Activated CD4-positive, alpha-beta memory T cell treated with anti-CD3 and anti-CD28 coated beads for 36 hours (primary cell): ENCODE measurements around the gene LGALS8. TPM values are rescaled to one million over a fixed set of nuclear protein-coding genes. Genes with fewer than 3 reads are reported as not detected.
"Not testable (repeated sequence)": the region's sequence is repeated elsewhere in the genome, so short reads cannot be mapped to it uniquely, and the experiment has no call there.

Source experiments
- CTCF ChIA-PET: fragments of 350-600 bp; sonication (Branson Sonifier 250); formaldehyde crosslinking; loops from one replicate; lab custom pipeline; 2021; ENCODE audit warnings: antibody characterized with exemption, inconsistent platforms; lab: Charles Lee
- POLR2A ChIA-PET: fragments of 350-600 bp; sonication (Branson Sonifier 250); formaldehyde crosslinking; loops from one replicate; lab custom pipeline; 2021; ENCODE audit warnings: antibody characterized with exemption; lab: Charles Lee
- DNase-seq: peaks from one replicate; pipeline ENCODE4 v3.0.0-alpha.2; 2020
- H3K27ac Mint-ChIP-seq: one replicate; pipeline ENCODE4 v1.8.0; 2021; ENCODE audit warnings: mixed read lengths
- H3K27me3 Mint-ChIP-seq: one replicate; pipeline ENCODE4 v1.8.0; 2021; ENCODE audit warnings: mixed read lengths
- H3K36me3 Mint-ChIP-seq: one replicate; pipeline ENCODE4 v1.8.0; 2021; ENCODE audit warnings: mixed read lengths
- H3K4me1 Mint-ChIP-seq: one replicate; pipeline ENCODE4 v1.8.0; 2021; ENCODE audit warnings: low read depth, mixed read lengths
- H3K4me3 Mint-ChIP-seq: one replicate; pipeline ENCODE4 v1.8.0; 2021; ENCODE audit warnings: mild to moderate bottlenecking, mixed read lengths
- H3K9me3 Mint-ChIP-seq: one replicate; pipeline ENCODE4 v1.8.0; 2021; ENCODE audit warnings: mixed read lengths
- intact Hi-C: fragments of 100-400 bp; cut with micrococcal nuclease; formaldehyde crosslinking; loops from one replicate; pipeline ENCODE4 v1.15.1; 2023
- total RNA-seq, 2 experiments: library from RNA; stranded (reverse); gene quantifications; one replicate each; pipeline ENCODE4 v1.2.3, GENCODE V29; 2021

The LGALS8 gene
- total RNA-seq, result 10 to 100 TPM; 83.7 to 88.3 TPM

DNA sequence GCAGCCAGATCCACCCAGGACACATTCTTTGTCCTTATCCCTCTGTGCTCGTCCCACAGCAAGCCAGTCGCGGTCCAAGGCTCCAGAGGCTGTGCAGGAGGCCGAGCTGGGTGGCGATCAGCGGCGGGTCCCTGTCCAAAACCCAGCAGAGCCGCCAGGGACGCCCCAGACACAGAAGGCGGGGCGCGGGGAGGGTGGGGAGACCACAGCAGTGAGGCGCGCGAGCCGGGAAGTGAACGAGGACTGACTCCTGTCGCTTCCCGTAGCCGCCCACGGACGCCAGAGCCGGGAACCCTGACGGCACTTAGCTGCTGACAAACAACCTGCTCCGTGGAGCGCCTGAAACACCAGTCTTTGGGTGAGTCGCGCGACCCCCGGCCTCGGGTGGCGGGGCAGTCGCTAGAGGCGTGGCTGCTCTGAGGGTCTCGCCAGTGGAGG lies at the start of gene LGALS8:
LGALS8 (plus strand) TSS at position 279 of the 438 bp plus-strand sequence. CDS start 2,089 bp downstream, outside the sequence.
- peak within 1 kb of the TSS; percentile 97 for H3K4me3 Mint-ChIP-seq
- CTCF ChIA-PET, result interaction anchor here (2.2 kb wide), 1 partner anchor 10 kb away, joined by 6 read pairs; no protein-coding TSS in a partner anchor
- H3K27me3 Mint-ChIP-seq, result no peaks in the 10 kb centered on the region
- peaks cover 23% of the 10 kb centered on the region for H3K4me1 Mint-ChIP-seq
- peak; percentile 94 for DNase-seq
- peaks cover 22% of the 10 kb centered on the region for H3K36me3 Mint-ChIP-seq
- POLR2A ChIA-PET, result interaction anchor here (0.5 to 1.1 kb wide), 4 partner anchors 10 to 20 kb away, joined by 3 to 9 read pairs (median 4); no protein-coding TSS in a partner anchor
- H3K27ac Mint-ChIP-seq, result peak within 1 kb of the TSS; percentile 98
- H3K9me3 Mint-ChIP-seq, result no peaks in the 10 kb centered on the region
- intact Hi-C loops, result loop anchor here (1.0 to 10.0 kb wide), 6 partner anchors 11 to 529 kb away; partner anchors contain the start of genes ERO1B and HEATR1

DNA sequence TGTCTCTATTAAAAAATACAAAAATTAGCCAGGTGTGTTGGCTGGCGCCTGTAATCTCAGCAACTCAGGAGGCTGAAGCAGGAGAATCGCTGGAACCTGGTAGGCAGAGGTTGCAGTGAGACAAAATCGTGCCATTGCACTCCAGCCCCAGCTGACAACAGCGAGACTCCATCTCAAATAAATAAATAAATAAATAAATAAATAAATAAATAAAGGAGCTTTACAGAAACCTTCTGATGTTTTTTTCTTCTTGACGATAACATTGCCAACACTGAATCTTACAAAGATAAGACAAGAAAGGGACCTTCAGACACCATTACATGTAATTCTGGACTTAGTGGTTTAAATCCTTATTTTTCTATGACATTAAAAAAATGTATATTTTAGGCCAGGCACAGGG lies 47.8 kb upstream of the LGALS8 start:
- POLR2A ChIA-PET, result no interaction called here
- CTCF ChIA-PET, result no interaction called here
- Mint-ChIP-seq H3K9me3 (no peaks in the 10 kb centered on the region), H3K27ac (no peak overlapping the region), H3K4me1 (no peaks in the 10 kb centered on the region), H3K36me3 (no peaks in the 10 kb centered on the region), H3K27me3 (no peaks in the 10 kb centered on the region), H3K4me3 (no peak overlapping the region)
- intact Hi-C loops, result no loop called here
- no peak for DNase-seq

DNA sequence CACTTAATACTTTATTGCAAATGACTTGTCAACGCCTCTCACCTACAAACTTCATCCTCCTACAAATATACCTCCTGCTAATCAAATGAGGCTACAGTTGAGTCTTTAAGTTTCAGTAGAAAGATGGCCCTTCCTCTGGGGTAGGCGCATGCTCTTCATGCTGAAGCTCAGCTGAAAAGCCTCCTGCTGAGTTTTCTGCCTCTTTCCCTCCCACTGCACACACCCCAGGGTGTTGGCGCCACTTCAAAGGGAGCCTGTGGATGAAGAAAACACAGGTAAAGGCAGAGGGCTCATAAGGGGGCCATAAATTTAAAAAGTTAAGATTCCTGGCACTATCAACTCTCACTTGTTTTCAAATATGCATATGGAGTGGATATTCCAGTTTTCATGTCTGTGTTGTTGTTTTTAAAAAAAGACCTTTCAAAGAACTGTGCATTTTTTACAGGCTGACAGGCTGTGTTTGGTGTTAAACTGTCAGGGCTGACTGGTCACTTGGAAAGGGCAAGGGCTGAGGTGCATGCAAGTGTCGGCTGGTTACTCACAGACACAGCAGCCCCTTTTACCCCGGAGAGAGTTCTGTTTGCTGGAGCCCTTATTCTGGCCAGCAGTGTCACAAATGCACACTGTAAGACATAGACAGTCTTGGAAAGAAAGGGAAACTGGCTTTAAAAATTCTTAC lies 42.9 kb upstream of the LGALS8 start:
- H3K27me3 Mint-ChIP-seq, result no peaks in the 10 kb centered on the region
- H3K4me1 Mint-ChIP-seq, result no peaks in the 10 kb centered on the region
- no peak for DNase-seq
- H3K4me3 Mint-ChIP-seq, result no peak overlapping the region
- intact Hi-C loops, result no loop called here
- H3K9me3 Mint-ChIP-seq, result no peaks in the 10 kb centered on the region
- ChIA-PET POLR2A (no interaction called here), CTCF (interaction anchor here (0.8 kb wide), 1 partner anchor 370 kb away, joined by 3 read pairs; no protein-coding TSS in a partner anchor)
- H3K36me3 Mint-ChIP-seq, result no peaks in the 10 kb centered on the region
- H3K27ac Mint-ChIP-seq, result no peak overlapping the region

DNA sequence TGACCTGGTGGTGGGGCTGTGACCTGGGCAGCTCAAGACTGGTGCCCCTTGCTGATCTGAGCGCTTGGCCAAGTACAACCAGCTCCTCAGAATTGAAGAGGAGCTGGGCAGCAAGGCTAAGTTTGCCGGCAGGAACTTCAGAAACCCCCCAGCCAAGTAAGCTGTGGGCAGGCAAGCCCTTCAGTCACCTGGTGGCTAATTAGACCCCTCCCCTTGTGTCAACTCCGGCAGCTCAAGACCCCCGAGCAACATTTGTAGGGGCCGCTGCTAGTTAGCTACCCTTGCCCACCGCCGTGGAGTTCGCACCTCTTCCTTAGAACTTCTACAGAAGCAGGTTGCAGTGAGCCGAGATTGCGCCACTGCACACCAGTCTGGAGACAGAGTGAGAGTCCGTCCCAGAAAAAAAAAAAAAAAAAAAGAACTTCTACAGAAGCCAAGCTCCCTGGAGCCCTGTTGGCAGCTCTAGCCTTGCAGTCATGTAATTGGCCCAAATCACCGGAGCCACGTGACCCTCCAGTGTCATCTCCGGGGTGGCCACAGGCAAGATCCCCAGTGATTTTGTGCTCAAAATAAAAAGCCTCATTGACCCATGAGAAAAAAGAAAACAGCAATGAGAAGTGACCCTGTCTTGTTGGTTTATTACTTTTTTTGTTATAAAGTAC lies 39.3 kb upstream of the LGALS8 start:
- H3K4me1 Mint-ChIP-seq, result peaks cover 15% of the 10 kb centered on the region
- DNase-seq, result no peak
- intact Hi-C loops, result no loop called here
- CTCF ChIA-PET, result interaction anchor here (0.6 kb wide), 1 partner anchor 32 kb away, joined by 3 read pairs; no protein-coding TSS in a partner anchor
- H3K36me3 Mint-ChIP-seq, result no peaks in the 10 kb centered on the region
- no peaks in the 10 kb centered on the region for H3K9me3 Mint-ChIP-seq
- no peak overlapping the region for H3K4me3 Mint-ChIP-seq
- H3K27me3 Mint-ChIP-seq, result peaks cover 1% of the 10 kb centered on the region
- no peak overlapping the region for H3K27ac Mint-ChIP-seq
- POLR2A ChIA-PET, result no interaction called here

DNA sequence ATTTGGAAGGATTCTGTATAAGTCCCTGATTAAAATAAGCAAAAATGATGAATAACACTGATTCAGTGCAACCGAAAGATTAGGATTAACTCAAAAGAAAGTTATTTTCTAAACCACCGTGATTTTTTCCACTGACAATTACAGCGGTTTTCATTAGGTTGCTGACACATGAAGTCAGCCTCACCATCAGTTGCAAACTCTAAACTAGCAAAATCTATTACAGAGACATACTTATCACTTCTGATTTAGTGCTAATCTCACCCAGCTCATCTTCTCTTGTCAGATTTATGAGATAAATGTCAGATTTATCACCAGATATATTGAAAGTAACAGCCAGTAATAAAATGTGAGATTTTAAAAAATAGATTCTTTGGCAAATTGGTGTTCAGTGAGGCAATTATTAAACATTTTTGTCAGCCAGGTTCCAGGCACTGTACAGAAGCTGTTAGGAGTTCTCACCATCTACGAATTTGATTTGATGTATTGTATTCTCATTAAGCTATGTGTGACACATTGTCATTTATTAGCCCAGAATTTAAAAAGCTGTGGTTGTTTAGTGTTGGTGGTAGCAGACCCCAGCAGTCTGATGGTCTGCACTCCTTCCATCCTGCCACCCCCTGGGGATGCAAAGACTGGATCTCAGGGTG lies 37.3 kb upstream of the LGALS8 start:
- ChIA-PET CTCF (interaction anchor here (1.3 to 1.6 kb wide), 2 partner anchors 34 to 378 kb away, joined by 6 to 7 read pairs; no protein-coding TSS in a partner anchor), POLR2A (no interaction called here)
- Mint-ChIP-seq H3K27me3 (peaks cover 6% of the 10 kb centered on the region), H3K36me3 (no peaks in the 10 kb centered on the region), H3K27ac (no peak overlapping the region), H3K4me1 (peaks cover 16% of the 10 kb centered on the region), H3K4me3 (no peak overlapping the region), H3K9me3 (no peaks in the 10 kb centered on the region)
- no peak for DNase-seq
- intact Hi-C loops, result no loop called here

DNA sequence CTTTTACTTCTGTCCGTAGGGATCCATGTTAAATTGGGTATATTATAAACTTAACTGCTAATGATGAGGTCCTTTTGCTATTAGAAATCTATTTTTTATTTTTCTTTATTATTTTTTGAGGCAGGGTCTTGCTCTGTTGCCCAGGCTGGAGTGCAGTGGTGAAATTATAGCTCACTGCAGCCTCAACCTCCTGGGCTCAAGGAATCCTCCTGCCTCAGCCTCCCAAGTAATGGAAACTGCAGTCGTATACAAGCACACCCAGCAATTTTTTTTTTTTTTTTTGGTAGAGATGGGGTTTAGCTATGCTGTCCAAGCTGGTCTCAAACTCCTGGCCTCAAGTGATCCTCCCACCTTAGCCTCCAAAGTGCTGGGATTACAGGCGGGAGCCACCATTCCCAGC lies 34.6 kb upstream of the LGALS8 start:
- H3K27me3 Mint-ChIP-seq, H3K9me3 Mint-ChIP-seq, POLR2A ChIA-PET, H3K27ac Mint-ChIP-seq, DNase-seq, H3K4me3 Mint-ChIP-seq, H3K36me3 Mint-ChIP-seq, intact Hi-C loops: not testable (repeated sequence)
- CTCF ChIA-PET, result interaction anchor here (0.8 to 1.9 kb wide), 4 partner anchors 316 to 384 kb away, joined by 3 to 17 read pairs (median 4); no protein-coding TSS in a partner anchor
- H3K4me1 Mint-ChIP-seq, result peaks cover 22% of the 10 kb centered on the region

DNA sequence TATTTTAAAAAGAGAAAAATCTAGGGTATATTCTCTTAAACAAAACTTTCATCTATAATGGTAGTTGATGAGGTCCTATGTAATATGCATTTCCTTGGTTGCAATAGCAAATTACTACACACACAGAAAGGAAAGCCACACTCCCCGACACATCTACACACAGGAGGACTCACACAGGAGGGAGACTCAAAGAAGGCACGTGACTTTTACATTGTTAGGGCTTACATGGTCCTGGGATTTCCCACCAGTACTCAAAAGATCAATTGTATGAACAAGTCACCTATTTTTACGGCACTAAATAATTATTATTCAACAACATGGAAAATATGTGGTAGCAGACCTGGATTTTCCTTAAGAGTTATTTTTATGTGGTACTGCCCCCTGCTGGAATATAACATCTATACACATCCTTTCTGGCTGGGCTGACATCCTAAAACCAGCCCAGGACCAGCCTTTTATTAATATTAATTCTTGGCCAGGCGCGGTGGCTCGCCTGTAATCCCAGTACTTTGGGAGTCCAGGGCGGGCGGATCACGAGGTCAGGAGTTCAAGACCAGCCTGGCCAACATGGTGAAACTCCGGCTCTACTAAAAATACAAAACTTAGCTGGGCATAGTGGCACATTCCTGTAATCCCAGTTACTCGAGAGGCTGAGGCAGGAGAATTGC lies 33.9 kb upstream of the LGALS8 start:
- Mint-ChIP-seq H3K9me3 (no peaks in the 10 kb centered on the region), H3K27me3 (peaks cover 7% of the 10 kb centered on the region), H3K4me3 (no peak overlapping the region), H3K36me3 (no peaks in the 10 kb centered on the region), H3K27ac (no peak overlapping the region), H3K4me1 (peaks cover 22% of the 10 kb centered on the region)
- ChIA-PET CTCF (interaction anchor here (0.7 to 1.9 kb wide), 11 partner anchors 11 to 385 kb away, joined by 3 to 17 read pairs (median 4); no protein-coding TSS in a partner anchor), POLR2A (no interaction called here)
- intact Hi-C loops, result loop anchor here (1.0 to 5.0 kb wide), 4 partner anchors 19 to 387 kb away; partner anchors contain the start of gene ERO1B
- DNase-seq, result no peak

DNA sequence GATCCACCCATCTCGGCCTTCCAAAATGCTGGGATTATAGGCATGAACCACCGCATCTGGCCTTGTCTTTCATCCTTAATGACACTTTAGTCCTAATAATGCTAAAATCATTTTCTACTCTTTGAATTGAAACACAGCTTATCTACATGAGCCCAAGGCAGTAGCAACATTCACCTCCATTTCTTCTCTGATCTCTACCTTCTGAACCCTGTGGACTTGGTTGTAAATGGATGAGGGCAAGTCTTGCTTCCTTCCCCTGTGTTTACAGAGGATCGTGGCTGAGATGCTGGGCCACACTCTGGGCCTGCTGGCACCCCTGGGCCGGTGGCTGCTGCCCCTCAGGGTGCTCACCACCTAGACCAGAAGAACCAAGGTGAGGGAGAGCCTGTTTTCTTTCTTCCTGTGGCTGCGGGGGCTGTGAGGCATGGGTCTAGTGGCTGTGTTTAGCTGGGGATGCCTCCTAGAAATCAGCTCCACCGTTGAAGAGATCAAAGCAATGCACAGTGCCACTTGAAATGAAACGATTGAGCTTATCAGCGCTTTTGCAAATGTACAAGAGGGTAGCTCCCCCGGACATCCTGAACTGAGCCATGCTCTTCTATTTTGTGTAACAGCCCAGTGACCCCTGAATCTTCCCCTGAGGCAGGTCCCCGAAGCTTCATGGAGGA lies 32.2 kb upstream of the LGALS8 start:
- H3K9me3 Mint-ChIP-seq, result no peaks in the 10 kb centered on the region
- POLR2A ChIA-PET, result no interaction called here
- CTCF ChIA-PET, result interaction anchor here (0.8 to 1.7 kb wide), 5 partner anchors 348 to 388 kb away, joined by 3 to 7 read pairs (median 5); no protein-coding TSS in a partner anchor
- peaks cover 8% of the 10 kb centered on the region for H3K27me3 Mint-ChIP-seq
- intact Hi-C loops, result loop anchor here (2.0 to 5.0 kb wide), 2 partner anchors 17 to 209 kb away; partner anchors contain the start of gene ERO1B
- peaks cover 20% of the 10 kb centered on the region for H3K4me1 Mint-ChIP-seq
- H3K36me3 Mint-ChIP-seq, result no peaks in the 10 kb centered on the region
- no peak overlapping the region for H3K4me3 Mint-ChIP-seq
- H3K27ac Mint-ChIP-seq, result no peak overlapping the region
- DNase-seq, result no peak

DNA sequence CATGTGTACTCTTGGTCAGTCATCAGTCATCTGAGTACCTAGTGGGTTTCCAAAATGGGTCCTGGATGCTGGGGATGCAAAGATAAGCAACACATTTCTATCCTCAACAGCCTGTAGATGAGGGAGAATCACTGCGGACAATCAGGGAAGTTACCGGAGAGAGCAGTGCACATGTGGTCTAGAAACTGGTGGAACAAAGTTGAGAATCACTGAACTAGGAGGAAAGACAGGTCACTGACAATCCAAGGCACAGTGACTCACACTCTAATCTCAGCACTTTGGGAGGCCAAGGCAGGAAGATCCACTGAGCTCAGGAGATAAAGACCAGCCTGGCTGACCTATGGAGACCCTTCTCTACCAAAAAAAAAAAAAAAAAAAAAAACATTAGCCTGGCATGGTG lies 31.4 kb upstream of the LGALS8 start:
- ChIA-PET POLR2A (interaction anchor here (1.2 kb wide), 1 partner anchor 15 kb away, joined by 3 read pairs; no protein-coding TSS in a partner anchor), CTCF (interaction anchor here (0.8 to 1.7 kb wide), 4 partner anchors 362 to 388 kb away, joined by 3 to 7 read pairs (median 5); no protein-coding TSS in a partner anchor)
- peaks cover 11% of the 10 kb centered on the region for H3K27me3 Mint-ChIP-seq
- H3K4me3 Mint-ChIP-seq, result no peak overlapping the region
- H3K27ac Mint-ChIP-seq, result no peak overlapping the region
- H3K36me3 Mint-ChIP-seq, result no peaks in the 10 kb centered on the region
- intact Hi-C loops, result loop anchor here (5.0 kb wide), 1 partner anchor 210 kb away; the partner anchor contains the start of gene ERO1B
- H3K4me1 Mint-ChIP-seq, result peaks cover 14% of the 10 kb centered on the region
- no peaks in the 10 kb centered on the region for H3K9me3 Mint-ChIP-seq
- DNase-seq, result no peak

DNA sequence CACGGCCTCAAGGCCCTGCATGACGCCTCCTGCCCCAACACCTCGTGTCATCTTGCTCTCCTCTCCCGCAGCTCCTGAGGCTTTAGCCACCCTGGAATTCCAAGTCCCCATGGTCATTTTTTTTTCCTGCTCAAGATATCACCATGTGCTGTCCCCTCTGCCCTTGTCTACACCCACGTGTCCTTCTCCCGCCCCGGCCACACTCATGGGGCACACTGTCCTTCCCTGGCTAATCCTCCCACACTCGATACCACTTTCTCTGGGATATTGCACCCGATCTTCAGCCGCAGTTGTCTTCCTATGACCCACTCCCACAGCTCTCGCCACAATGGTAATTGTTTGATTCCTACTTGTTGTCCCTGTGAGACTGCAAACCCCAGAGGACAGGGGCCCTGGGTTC lies 29.7 kb upstream of the LGALS8 start:
- ChIA-PET POLR2A (no interaction called here), CTCF (interaction anchor here (1.4 kb wide), 1 partner anchor 386 kb away, joined by 4 read pairs; no protein-coding TSS in a partner anchor)
- H3K27me3 Mint-ChIP-seq, result peaks cover 10% of the 10 kb centered on the region
- intact Hi-C loops, result loop anchor here (5.0 kb wide), 1 partner anchor 212 kb away; the partner anchor contains the start of gene ERO1B
- H3K36me3 Mint-ChIP-seq, result no peaks in the 10 kb centered on the region
- H3K4me1 Mint-ChIP-seq, result peaks cover 11% of the 10 kb centered on the region
- H3K4me3 Mint-ChIP-seq, result no peak overlapping the region
- no peaks in the 10 kb centered on the region for H3K9me3 Mint-ChIP-seq
- DNase-seq, result no peak
- H3K27ac Mint-ChIP-seq, result no peak overlapping the region
